Activated T-cell treated with anti-CD3 and anti-CD28 coated beads, Interleukin-2, amount 50 U/mL, for 48 hours (primary cell): ENCODE results near the gene ACAP3.

Experiments used
- DNase-seq, 2 experiments: peaks; one replicate each; pipeline ENCODE4 v3.0.0-alpha.2; 2020

Gene ACAP3

GRCh38 chr1:1307923-1308755, at the start of gene ACAP3, which contains the start of gene PUSL1:
Gene ACAP3, minus strand, starts transcription at chr1:1307930. Its CDS starts 115 bp downstream, at chr1:1307815.
Gene PUSL1, plus strand, starts transcription at chr1:1308597. Its CDS starts 47 bp downstream, at chr1:1308644.
- peak; percentile 93 to 94 for DNase-seq

GRCh38 chr1:1356796-1357401, 49.2 kb upstream of the ACAP3 start:
- no peak for DNase-seq

DNA sequence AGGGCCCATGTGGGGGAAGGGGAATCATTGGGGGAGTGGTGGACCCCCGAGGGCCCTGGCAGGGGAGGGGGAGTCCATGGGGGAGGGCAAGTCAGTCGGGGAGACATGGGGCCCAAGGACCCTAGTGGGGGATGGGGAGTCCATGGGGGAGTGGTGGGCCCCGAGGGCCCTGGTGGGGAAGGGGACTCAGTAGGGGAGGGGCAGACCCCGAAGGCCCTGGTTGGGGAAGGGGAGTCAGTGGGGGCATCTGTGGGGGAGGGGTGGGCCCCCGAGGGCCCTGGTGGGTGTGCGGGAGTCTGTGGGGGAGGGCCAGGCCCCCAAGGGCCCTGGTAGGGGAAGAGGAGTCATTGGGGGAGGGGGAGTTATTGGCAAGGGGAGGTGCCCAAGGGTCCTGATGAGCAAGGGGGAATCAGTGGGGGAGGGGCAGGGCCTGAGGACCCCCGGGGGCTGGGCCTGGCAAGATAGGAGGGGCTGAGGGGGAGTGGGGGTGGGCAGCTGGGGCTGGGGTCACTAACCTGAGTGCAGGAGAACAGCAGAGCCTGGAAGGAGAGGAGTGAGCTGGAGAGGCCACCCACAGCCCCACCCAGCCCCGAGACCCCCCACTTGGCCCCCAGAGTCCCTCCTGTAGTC, 48.6 kb upstream of the ACAP3 start:
- no peak for DNase-seq

DNA sequence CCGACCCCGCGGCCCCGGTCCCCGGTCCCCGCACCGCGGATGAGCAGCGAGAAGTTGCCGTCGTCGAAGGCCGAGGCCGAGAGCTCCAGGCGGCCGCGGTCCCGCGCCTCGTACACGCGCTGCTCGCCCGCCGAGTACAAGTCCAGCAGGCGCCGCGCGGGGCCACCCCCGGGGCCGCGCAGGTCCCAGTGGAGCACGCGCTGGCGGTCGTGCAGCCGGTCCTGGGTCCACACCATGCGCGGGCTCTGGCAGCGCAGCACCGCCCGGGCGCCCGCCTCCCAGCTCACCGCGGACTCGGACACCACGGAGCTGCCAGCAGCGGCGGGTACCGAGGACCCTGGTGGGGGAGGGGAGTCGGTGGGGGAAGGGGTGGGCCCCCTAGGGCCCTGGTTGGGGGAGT, 47.7 kb upstream of the ACAP3 start:
- DNase-seq = peak in 1 of 2 experiments; percentile 57

- DNase-seq = no peak
These were observed 46.8 kb upstream of the ACAP3 start for GRCh38 chr1:1354271-1355247.

DNA sequence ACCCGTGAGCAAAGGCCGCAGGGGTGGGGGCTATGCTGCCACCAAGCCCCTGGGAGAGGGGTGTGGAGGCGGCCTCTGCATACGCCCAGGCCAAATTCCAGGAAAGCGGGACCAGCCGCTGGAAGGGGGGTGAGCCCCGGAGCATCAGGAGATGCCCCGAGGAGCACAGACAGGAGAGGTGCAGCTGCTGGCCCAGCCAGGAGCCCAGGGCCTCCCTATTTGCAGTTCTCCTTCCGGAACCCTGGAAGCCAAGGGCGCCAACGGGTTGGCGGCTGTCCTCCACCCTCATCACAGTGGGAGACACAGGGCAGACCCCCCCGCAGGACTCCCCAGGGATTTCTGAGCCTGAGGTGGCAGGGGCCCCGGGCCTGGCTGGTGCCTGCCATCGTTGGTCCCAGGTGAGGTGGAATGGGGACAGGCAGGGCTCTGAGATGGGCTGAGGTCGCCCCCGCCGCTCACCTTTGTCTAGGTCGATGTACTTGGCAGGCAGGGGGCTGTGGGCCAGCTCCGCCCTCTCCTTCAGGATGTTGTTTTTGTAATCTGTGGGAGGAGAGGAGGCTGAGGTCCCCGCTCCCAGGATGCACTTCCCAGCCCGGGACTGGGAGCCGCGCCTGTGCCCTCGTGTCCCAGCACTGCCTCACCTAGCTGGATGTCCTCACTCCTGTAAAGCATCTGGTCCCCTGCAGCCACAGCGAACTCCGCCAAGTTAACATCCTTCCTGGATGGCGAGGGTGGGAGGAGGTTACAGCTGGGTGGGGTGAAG, 45.8 kb upstream of the ACAP3 start:
- DNase-seq = no peak

- no peak for DNase-seq
These were observed 45.2 kb upstream of the ACAP3 start for GRCh38 chr1:1352786-1353388.

DNA sequence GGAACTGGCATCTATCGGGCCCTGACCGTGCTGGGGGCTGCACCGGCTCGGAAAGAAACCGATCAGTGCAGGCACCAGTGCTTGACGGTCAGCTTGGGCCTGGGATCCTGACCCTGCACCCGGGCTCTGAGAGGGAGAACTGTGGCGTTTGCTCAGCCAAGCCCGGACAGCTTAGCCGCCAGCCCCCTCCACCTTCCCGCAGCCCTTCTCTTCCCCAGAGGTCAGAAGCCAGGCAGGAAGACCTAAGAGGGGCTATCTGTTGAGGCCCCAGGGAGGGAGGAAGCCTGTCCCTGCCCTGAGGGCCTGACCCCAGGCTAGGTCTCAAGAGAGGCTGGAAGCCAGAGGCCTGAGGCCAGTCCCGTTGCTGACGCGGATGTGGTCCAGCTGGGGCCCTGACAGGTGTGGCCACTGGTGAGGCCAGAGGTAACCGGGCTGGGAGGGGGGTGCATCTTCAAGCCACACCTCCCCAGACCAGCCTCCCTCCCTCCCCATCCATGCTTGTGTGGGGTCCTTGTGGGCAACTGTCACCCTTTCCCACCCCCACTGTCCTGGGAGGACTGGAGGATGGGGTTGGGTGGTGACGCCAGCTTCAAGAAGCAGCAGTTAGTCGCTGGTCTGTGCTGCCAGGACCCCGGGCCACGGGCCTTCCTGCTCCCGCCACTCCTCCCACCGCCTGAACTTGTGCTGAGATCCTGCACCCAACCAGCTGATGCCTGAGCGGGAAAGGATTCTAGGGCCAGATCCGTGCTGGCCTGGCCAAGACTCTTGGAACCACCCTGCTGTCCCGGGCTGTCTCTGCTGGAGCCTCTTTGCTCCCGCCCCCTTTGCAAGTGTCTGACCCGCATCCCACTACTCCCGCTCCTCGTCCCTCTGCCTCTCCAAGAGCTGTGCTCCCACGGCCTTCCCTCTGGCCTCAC, 44.0 kb upstream of the ACAP3 start:
- no peak for DNase-seq

GRCh38 chr1:1349256-1350012, 41.7 kb upstream of the ACAP3 start, which contains the start of gene DVL1:
Gene DVL1, minus strand, starts transcription at chr1:1349418. Its CDS starts 353 bp downstream, at chr1:1349065.
- peak; percentile 71 to 77 for DNase-seq

DNA sequence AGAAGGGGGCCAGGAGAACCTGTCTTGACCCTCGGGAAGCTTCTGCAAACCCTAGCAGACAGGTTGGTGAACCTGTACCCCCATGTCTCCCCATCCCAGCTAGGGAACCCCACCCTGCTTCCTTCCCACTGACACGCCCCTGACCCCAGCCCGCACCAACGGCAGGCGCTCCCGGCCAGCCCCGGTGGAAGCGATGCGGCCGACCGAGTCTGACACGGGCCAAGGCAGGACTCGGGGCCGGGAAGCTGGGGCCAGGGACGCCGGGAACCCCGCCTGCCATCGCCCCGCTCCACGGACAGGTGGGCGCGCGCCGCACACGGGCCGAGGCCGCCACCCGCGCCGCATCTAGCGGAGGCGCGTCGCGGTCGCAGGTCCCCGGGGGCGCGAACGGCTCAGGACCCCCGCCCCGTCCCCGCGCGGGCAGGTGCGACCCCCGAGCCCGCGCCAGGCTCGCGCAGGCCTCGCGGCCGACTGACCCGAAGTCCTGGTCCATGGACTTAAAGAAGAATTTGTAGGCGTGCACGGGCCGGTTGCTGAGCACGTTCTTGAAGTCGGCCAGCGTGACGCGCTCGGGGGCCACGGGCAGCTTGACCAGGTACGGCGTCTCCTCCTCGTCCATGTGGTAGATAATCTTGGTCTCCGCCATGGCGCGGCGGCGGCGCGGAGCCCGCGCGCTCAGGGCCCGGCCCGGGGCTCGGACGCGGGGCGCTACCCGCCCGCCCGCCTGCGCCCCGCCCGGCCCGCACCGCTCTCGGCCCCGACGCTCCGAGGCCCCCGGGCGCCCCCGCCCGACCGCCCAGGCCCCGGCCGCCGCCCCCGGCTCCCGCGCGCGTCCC, 40.9 kb upstream of the ACAP3 start:
- DNase-seq = peak in 1 of 2 experiments; percentile 42

- DNase-seq = no peak
These were observed 40.1 kb upstream of the ACAP3 start for GRCh38 chr1:1347663-1348419.

DNA sequence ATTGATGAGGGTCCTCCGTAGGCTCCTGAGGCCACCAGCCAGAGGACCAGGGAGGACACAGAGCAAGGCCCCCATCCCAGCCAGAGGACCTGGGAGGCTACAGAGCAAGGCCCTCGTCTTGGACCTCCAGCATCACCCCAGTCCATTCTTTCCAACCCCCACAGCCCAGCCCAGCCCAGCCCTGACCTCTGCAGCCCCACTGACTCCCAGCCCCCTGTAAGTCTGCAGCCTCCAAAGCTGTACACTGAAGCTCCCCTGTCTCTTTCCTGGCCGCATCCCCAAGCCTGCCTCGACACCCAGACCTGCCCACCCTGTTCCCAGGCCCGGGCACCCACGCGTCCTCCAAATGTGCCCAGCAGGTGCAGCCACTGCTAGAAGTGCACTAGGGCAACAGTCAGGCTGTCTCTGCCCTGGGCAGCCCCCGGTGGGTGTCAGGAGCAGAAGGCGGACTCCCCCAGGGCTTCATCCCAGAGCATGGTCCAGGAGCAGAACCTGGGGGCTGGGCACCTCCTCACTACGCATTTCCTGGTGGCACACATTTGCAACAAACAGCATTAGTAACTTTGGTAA, 39.4 kb upstream of the ACAP3 start:
- no peak for DNase-seq

- no peak for DNase-seq
These were observed 38.8 kb upstream of the ACAP3 start for GRCh38 chr1:1346501-1346890.

DNA sequence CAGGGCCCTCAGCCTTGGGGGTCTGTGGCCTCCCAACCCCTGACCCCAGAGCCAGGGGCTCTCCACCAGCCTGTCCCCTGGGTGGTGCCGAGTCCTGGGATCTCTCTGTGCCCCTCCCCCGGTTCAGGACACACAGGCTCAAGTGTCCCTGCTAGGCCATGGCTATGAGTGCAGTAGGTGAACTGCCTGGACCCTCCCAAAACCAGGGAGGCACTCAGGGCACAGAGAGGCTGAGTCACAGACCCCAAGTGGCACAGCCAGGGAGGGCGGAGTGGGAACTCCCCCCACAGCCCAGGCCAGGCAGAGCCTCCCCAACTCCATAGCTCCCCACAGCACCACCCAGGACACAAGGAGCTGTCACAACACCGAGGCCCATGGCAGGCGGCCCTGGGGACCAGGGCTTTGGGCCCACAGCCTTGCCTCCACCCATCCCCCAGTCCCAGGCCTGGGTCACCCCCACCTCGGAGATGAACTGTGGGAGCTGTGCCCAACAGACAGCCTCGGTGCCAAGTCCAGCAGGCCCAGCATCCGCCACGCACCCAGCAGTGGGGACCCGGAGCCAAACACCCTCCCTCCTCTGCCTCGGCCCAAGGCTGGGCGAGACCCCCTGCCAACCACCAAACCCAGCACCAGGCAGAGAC, 38.2 kb upstream of the ACAP3 start:
- DNase-seq = no peak

- DNase-seq = no peak
These were observed 37.7 kb upstream of the ACAP3 start for GRCh38 chr1:1345384-1345783.

DNA sequence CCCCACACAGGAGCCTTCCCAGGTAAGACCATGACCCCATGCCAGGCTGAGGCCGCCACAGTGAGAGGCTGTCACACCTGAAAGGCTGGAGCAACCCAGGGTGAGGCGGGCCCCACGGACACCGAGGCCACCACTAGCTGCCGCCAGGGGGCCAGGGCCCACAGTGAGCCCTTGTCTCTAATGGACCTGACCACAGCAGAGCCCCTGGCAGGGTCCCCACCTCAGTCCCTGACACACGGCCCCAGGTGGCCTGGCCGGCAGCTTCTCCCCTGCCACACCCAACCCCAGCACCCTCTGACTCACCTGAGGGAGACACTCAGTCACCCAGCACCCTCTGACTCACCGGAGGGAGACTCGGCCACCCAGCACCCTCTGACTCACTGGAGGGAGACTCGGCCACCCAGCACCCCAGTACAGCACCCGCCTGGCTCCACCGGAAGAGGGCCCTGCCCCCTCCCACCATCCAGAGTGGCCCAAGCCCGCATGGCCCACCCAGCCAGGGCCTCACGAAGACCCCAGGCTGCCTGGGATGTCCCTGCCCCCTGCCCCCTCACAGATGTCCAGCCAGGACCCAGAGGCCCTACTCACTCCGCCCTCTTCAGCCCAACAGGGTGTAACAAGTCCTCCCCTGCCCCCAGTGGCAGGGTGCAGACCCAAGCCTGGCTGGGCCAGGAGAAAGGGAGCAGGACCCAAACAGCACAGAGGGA, 37.1 kb upstream of the ACAP3 start:
- DNase-seq = peak; percentile 71 to 76
